ENCODE data around the gene ADARB2. TPM values are rescaled to one million over a fixed set of nuclear protein-coding genes. Genes with fewer than 3 reads are reported as not detected.

Gene ADARB2
- total and polyA plus RNA-seq, 2 experiments from 2014 or later = not detected

GRCh38 chr10:1567742-1568495 is 169.4 kb downstream of the ADARB2 start:
- H3K4me2 ChIP-seq (ENCODE audit: unreplicated experiment) = no peak overlapping the region
- no peaks in the 10 kb centered on the region for H3F3A ChIP-seq (ENCODE audit: insufficient read depth)
- DNase-seq = no peak
- H3K9me2 ChIP-seq (ENCODE audit: insufficient read depth) = no peaks in the 10 kb centered on the region
- H3K4me1 ChIP-seq (ENCODE audit: insufficient read depth) = no peaks in the 10 kb centered on the region
- H3K79me2 ChIP-seq (ENCODE audit: insufficient read depth) = no peaks in the 10 kb centered on the region
- no peaks in the 10 kb centered on the region for H3K36me3 ChIP-seq (ENCODE audit: low read depth)
- H3K27me3 ChIP-seq (replicated peaks; ENCODE audit: insufficient read depth) = no peaks in the 10 kb centered on the region
- in situ Hi-C loops (cut with MboI) = no loop called here
- H3K27ac ChIP-seq = no peak overlapping the region
- H3K9me3 ChIP-seq (ENCODE audit: low read depth) = no peaks in the 10 kb centered on the region
- WGBS, 2 experiments (ENCODE audit: low coverage in 1 of 2, low lambda C conversion rate in 2 of 2, missing lambda C conversion rate in 2 of 2) = 55% methylated on average over 29 of the region's 29 CpGs
- H3K9ac ChIP-seq = no peak overlapping the region
- TF ChIP-seq EZH2 (IDR thresholded peaks at IDR 0.05; ENCODE audit: insufficient read depth, poor library complexity, severe bottlenecking) (no peak), EZH2phosphoT487 (IDR thresholded peaks at IDR 0.05; ENCODE audit: insufficient read depth, low read depth) (no peak)
- H3K4me3 ChIP-seq = no peak overlapping the region
- no peak overlapping the region for H2AFZ ChIP-seq
- no peaks in the 10 kb centered on the region for H4K20me1 ChIP-seq (ENCODE audit: insufficient read depth)

DNA sequence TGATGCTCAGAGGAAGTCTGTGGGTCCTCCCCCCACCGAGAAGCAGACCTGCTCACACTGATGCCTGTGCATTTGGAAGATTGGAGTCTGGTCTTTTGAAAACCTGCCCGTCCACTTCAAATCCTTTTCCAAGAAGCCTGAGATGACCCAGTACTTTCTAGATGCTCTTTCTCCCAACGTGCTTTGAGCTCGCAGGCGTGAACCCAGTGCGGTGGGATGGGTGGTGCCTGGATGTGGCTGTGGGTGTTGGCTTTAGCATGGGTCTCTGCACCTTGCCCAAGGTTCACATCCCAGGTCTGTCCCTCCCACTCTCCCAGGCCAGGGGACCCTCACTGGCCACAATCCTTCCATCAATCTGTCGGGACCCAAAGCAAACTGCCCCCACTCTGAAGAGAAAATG is 170.2 kb downstream of the ADARB2 start:
- Histone ChIP-seq H3K9me3 (ENCODE audit: low read depth) (no peaks in the 10 kb centered on the region), H3K79me2 (ENCODE audit: insufficient read depth) (no peaks in the 10 kb centered on the region), H3K9ac (no peak overlapping the region), H3K4me1 (ENCODE audit: insufficient read depth) (no peaks in the 10 kb centered on the region), H3K4me3 (no peak overlapping the region), H3K27ac (no peak overlapping the region), H4K20me1 (ENCODE audit: insufficient read depth) (no peaks in the 10 kb centered on the region), H3F3A (ENCODE audit: insufficient read depth) (no peaks in the 10 kb centered on the region), H3K9me2 (ENCODE audit: insufficient read depth) (no peaks in the 10 kb centered on the region), H3K27me3 (replicated peaks; ENCODE audit: insufficient read depth) (no peaks in the 10 kb centered on the region), H2AFZ (no peak overlapping the region), H3K4me2 (ENCODE audit: unreplicated experiment) (no peak overlapping the region), H3K36me3 (ENCODE audit: low read depth) (no peaks in the 10 kb centered on the region)
- no peak for DNase-seq
- no peak for TF ChIP-seq EZH2 (IDR thresholded peaks at IDR 0.05; ENCODE audit: insufficient read depth, poor library complexity, severe bottlenecking)
- no peak for TF ChIP-seq EZH2phosphoT487 (IDR thresholded peaks at IDR 0.05; ENCODE audit: insufficient read depth, low read depth)
- WGBS, 2 experiments (ENCODE audit: low coverage in 1 of 2, low lambda C conversion rate in 2 of 2, missing lambda C conversion rate in 2 of 2) = 21 to 24% methylated on average over 7 of the region's 7 CpGs
- in situ Hi-C loops (cut with MboI) = no loop called here

GRCh38 chr10:1564791-1565190 is 172.5 kb downstream of the ADARB2 start:
- Histone ChIP-seq H3K9me3 (ENCODE audit: low read depth) (no peaks in the 10 kb centered on the region), H3K4me1 (ENCODE audit: insufficient read depth) (no peaks in the 10 kb centered on the region), H3K9ac (no peak overlapping the region), H3K27me3 (replicated peaks; ENCODE audit: insufficient read depth) (no peaks in the 10 kb centered on the region), H3K9me2 (ENCODE audit: insufficient read depth) (no peaks in the 10 kb centered on the region), H3K36me3 (ENCODE audit: low read depth) (no peaks in the 10 kb centered on the region), H2AFZ (no peak overlapping the region), H3K79me2 (ENCODE audit: insufficient read depth) (no peaks in the 10 kb centered on the region), H3K4me2 (ENCODE audit: unreplicated experiment) (no peak overlapping the region), H3F3A (ENCODE audit: insufficient read depth) (no peaks in the 10 kb centered on the region), H4K20me1 (ENCODE audit: insufficient read depth) (no peaks in the 10 kb centered on the region), H3K27ac (no peak overlapping the region), H3K4me3 (no peak overlapping the region)
- no peak for TF ChIP-seq EZH2 (IDR thresholded peaks at IDR 0.05; ENCODE audit: insufficient read depth, poor library complexity, severe bottlenecking)
- no peak for TF ChIP-seq EZH2phosphoT487 (IDR thresholded peaks at IDR 0.05; ENCODE audit: insufficient read depth, low read depth)
- no peak for DNase-seq
- in situ Hi-C loops (cut with MboI) = no loop called here
- 46 to 53% methylated on average over 11 of the region's 11 CpGs for WGBS, 2 experiments (ENCODE audit: low coverage in 1 of 2, low lambda C conversion rate in 2 of 2, missing lambda C conversion rate in 2 of 2)

- Histone ChIP-seq H3K4me1 (ENCODE audit: insufficient read depth) (no peaks in the 10 kb centered on the region), H3K36me3 (ENCODE audit: low read depth) (no peaks in the 10 kb centered on the region), H3K9me3 (ENCODE audit: low read depth) (no peaks in the 10 kb centered on the region), H3K9me2 (ENCODE audit: insufficient read depth) (no peaks in the 10 kb centered on the region), H3F3A (ENCODE audit: insufficient read depth) (no peaks in the 10 kb centered on the region), H3K27me3 (replicated peaks; ENCODE audit: insufficient read depth) (no peaks in the 10 kb centered on the region), H3K79me2 (ENCODE audit: insufficient read depth) (no peaks in the 10 kb centered on the region), H2AFZ (no peak overlapping the region), H3K4me3 (no peak overlapping the region), H3K4me2 (ENCODE audit: unreplicated experiment) (no peak overlapping the region), H3K9ac (no peak overlapping the region), H3K27ac (no peak overlapping the region), H4K20me1 (ENCODE audit: insufficient read depth) (no peaks in the 10 kb centered on the region)
- 34 to 40% methylated on average over 13 of the region's 13 CpGs for WGBS, 2 experiments (ENCODE audit: low coverage in 1 of 2, low lambda C conversion rate in 2 of 2, missing lambda C conversion rate in 2 of 2)
- no peak for DNase-seq
- in situ Hi-C loops (cut with MboI) = no loop called here
- no peak for TF ChIP-seq EZH2 (IDR thresholded peaks at IDR 0.05; ENCODE audit: insufficient read depth, poor library complexity, severe bottlenecking)
- no peak for TF ChIP-seq EZH2phosphoT487 (IDR thresholded peaks at IDR 0.05; ENCODE audit: insufficient read depth, low read depth)
Observed at GRCh38 chr10:1563028-1563427, 174.3 kb downstream of the ADARB2 start.
